Hindlimb muscle (tissue), 1 donor: Measurements from ENCODE around the gene GPR180. TPM values are rescaled to one million over a fixed set of nuclear protein-coding genes. Genes with fewer than 3 reads are reported as not detected.

Experiments
- DNase-seq: peaks from one replicate; pipeline ENCODE4 v3.0.0-alpha.2; 2013
- polyA plus RNA-seq: library from polyadenylated mRNA; unstranded; fragments of 120-200 nt; gene quantifications from one replicate; pipeline ENCODE4 v1.2.1, GENCODE V29; 2013; ENCODE audit not compliant: insufficient read length

GPR180 gene
- 5.7 TPM for polyA plus RNA-seq

DNA sequence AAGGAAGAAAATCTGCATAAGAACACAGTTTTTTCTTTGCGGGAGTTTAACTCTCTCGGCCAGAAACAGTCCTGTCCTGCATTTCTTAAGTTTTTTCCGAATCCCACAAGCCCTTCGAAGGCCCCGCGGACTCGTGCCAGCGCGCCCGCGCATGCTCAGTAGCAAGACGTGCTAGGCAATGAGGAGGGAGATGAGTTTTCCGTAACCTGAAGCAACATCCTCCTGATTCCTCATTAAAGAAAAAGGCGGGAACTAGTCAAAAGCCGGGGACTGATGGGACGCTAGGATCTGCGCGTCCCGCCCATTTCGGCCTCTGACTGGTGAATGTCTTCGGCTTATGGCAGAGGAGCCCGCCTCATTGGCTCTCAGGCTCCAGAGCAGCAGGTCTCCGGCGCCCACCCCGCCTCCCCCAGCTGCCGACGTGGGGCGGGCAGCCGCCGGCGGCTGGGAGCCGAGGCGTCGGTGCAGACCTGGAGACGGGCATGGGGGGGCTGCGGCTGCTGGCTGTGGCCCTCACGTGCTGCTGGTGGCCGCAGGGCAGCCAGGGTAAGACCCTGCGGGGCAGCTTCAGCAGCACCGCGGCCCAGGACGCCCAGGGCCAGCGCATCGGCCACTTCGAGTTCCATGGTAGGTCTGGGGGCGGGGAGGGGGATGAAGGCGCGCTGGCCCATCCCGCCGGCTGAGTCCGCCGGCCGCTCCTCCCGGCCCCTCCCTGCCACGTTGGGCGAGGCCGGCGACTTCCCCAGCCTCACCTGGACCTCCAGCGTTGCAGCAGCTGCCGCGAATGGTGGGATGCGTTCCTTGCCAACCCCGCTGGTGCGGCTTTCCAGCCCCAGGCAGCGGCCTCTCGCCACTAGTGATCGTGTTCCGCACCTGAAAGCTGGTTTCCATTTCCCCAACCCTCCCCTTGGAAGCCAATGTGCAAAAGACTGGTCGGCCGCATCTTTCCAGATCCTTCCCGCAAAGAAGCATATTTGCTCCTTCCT is at the start of gene GPR180:
GPR180 (plus strand) TSS at position 412 of the 986 bp plus-strand sequence; CDS start at position 483, 71 bp downstream.
- peak; percentile 99 for DNase-seq

DNA sequence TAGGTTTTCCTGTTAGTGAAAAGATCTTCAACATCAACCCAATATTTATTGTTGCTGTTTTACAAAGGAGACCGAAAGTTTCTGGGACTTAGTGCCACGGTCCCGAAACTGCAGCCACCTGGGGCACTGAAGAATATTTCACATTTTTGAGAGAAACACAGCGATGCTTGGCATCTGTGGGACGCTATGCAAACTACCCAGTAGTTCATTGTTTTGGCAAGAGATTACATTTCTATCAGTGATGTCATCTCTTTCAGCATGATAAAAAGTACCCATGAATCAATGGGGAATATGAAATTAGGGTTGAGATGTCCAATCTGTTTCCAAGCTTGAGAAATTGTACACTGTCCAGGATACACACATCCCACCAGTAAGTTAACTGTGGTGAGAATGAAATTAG is 49.6 kb upstream of the GPR180 start:
- no peak for DNase-seq

DNA sequence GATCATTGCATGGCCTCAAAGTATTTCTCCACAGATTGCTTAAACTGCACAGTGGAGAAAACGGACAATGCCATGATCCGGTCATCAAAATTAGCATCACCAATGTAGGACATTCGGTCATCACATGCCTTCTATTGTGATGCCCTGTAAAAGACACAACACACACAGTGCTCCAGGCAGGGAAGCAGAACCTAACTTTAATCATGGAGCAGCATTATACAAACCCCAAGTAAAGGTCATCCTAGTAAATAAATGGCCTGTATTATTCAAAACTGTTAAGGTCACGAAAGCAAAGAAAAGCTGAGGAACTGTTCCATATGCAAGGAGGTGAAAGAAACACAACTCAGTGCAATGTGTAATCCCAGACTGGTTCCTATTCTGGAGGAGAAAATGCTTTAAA is 47.9 kb upstream of the GPR180 start:
- no peak for DNase-seq

DNA sequence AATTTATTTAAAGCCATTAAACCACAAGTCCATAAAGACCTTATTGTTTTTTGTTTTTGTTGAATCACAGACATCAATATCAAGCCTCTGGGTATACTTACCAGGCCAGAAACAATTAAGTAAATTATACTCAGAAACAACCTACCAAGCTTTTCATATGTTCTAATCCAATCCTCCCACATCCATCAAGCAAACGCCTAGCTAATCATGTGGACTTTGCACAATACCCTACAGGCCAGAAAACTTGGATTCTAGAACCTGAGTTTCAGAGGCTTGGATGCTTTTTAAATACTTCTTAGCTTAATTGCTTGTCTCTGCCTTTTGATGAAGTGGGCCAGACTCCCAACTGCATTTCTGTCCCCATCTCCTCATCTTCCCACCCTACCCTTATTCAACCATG is 45.6 kb upstream of the GPR180 start:
- DNase-seq: no peak

DNA sequence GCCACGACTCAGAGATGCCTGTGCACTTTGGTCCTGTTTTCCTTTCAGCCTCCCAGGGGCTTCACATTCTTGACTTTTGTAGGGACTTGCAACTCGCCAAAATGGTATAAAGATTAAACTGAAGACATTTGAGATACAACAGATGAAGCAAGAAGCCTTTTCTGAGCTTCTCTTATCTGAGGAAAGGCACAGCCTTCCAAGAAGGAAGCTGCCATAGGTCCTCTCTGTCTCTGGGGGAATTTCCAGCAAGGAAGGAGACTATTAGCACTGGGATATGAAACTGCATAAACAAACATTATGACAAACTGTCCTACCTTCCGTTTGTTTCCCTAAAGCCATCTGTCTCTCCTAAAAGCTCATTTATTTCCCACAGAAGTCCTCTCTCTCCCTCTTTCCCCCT is 45.0 kb upstream of the GPR180 start:
- DNase-seq: no peak

DNA sequence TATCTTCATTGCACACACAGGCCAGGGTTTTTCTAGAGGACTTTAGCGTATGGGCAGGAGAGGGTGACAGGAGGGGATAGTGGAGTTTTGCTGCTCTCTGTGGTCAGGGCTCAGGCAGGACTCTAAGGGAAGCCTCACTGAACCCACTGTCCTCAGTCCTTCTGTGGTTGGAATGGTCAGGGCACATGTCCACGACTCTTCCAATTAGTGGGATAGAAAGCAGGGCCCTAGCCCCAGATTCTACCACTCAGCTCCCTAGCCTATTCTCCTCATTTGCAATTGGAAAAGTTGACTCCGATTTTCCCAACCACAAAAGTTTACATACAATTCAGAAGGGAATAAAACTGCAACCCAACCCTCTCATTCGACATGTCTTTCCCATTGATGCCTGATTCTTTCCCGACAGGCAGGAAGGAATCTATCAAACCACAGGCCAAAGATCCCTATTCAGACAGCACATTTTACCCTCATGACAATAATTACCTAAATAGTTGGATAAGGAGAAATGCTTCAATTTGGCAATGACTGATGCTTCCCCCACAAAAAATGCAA is 43.9 kb upstream of the GPR180 start:
- no peak for DNase-seq

DNA sequence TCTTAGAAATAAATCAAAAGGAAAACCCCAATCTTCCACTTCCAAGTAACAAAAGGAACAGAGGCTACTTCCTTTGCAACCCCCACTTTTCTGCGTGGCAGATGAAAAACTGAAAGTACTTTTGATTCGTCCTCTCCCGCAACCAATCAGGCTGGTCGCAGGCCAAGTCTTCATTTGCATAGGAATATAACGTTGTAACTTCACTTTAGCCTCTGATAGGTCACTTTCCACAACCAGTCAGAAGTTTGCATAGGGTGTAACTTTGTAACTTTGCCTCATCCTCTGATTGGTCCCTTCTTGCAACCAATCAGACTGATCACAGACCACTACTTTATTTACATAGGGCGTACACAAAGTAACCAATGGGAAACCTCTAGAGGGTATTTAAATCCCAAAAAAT is 42.9 kb upstream of the GPR180 start:
- DNase-seq: no peak

DNA sequence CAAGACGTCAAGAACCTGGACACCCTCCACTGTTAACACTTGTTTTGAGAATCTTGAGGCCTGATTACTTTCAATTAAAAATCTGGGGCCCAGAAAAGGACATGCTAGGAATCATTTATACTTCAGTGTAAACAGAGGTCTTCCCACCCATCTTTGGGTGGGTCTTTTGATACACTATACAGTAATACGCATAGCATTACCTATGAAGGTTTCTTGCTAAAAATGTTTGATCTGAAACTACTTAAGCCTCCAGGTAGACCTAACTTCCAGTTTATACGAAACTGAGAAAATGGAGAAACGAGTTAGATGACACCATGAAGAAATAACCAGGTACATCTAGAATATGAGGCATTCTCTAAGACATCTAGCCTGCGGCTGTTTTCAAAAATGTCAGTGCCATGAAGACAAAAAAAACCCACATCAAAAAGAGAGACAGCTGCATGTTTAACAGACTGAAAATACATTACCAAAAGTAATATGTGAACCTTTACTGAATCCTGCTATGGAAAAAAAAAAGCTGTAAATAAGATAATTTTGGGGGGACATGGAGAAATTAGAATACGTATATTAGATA is 42.3 kb upstream of the GPR180 start:
- DNase-seq: no peak

DNA sequence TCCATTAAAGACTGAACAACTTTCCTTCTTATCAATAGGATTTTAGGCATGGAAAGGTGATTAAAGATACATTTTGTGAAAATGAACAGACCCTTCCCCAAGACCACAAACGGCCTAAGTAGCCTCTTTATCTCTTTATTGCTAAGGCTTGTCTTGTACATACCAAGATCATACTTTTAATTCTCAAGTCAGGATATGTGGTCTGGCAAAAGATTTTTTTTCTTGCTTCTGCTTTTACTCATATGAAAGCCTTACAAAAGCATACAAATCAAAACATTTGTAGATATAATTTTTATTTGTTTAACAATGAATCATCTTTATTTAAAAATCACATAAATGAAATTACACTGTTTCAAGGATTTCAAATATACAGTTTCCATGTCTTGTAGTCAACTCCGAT is 41.5 kb upstream of the GPR180 start:
- DNase-seq: no peak

DNA sequence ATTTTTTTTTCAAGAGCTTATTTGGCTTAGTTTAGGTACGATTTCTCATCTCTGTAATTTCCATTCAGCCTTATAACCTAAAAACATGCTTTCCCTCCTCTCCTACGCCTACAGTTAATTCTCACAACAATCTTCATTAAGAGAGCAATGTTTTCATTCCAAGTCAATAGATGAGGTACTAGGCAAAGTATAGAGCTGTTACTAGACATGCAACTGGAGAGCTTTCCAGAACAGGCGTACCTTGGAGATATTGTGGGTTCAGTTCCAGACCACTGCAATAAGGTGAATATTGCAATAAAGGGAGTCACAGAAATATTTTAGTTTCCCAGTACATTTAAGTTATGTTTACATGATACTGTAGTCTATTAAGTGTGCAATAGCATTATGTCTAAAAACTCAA is 40.5 kb upstream of the GPR180 start:
- DNase-seq: no peak

DNA sequence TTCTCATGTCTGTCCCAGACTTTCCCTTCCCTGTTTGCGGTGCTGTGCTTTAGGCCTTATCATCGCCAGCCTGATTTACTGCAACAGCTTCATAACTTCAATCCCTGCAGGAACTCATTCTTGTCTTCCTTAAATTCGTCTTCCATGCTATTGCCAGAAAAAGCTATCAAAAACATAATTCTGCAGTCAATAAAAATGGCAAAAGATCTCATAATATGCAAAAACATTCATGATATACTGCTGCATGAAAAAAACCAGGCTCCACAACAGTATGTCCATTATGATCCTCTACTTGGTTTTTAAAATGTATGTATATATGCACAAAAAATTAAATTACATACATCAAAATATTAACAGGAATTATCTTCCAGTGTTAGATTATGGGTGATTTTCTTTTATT is 34.1 kb upstream of the GPR180 start:
- DNase-seq: no peak

DNA sequence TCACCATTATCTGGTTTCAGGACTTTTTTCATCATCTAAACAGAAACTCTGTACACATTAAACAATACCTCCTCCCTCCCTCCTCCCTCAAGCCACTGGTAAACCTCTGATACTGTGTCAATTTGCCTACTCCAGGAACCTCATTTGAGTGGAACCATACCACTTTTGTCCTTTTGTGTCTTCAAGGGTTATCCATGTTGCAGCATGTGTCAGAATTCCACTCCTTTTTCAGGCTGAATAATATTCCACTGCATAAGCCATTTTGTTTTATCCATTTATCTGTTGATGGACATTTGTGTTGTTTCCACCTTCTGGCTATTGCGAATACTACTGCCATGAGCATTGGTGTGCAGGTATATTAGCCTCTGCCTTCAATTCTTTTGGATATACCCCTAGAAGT is 33.2 kb upstream of the GPR180 start:
- DNase-seq: no peak

DNA sequence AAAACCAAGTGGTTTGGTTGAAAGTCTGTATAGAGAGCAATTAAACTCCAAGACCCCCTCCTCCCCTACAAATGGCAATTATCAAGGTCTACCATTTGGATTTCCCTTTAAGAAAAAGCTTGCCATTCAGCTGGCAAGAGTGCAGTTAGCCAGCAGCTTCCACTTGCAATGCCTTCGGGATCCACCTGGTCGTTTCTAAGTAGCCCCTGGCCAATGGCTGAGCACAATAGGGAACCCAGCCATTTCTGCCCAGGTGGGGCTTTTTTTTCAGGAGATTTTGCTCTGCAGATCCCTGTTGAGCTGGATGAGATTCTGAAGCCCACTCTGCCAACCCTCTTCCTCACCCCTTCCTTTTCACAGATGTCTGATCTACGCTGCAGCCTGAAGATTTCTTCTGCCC is 32.0 kb upstream of the GPR180 start:
- DNase-seq: no peak

DNA sequence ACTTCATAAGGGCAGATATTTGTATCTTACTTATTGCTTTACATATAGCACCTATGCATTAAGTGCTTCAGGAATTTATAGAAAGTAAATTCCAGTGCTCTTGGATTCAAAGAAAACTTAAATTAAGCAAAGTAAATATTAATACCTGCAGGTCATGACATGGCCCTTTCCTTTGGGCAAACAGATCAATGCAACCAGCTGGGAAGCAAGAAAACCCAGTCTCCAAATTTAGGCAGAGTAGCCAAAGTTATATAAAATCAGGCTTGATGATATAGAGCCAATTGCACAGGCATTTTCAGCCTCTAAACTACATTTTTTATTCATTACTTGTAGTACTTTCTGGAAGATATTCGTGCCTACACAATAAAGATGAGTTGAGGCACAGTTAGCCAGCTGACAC is 22.6 kb upstream of the GPR180 start:
- DNase-seq: no peak

DNA sequence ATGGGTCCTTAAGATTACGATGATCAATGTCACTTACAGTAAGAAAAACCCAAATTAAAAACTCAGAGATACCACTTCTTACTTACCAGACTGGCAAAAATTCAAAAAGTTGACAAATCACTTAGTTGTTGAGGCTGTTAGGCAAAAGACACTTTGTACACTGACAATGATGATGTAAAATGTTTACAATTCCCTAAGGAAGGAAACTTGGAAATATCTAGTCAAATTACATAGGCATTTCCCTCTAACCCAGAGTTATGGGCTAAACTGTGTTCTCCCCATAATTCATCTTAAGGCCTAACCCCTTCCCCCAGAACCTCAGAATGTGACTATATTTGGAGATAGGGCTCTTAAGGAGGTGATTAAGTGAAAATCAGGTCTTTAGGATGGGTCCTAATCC is 17.7 kb upstream of the GPR180 start:
- DNase-seq: no peak

DNA sequence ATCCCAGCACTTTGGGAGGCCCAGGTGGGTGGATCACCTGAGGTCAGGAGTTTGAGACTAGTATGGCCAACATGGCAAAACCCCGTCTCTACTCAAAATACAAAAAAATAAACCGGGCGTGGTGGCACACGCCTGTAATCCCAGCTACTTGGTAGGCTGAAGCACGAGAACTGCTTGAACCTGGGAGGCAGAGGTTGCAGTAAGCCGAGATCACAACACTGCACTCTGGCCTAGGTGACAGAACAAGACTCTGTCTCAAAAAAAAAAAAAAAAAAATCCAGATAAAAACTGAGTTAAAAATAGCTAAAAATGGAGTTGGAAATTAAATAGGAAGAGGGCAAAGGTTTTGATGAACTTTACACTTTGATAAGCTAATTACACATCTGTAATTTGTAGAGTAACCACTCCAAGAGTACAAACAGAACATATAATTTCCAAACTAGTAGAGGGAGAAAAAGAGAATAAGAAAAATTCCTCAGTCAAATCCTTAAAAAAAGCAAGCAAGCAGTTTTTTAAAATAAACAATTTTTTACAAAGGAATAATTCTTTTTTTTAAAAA is 16.0 kb upstream of the GPR180 start:
- no peak for DNase-seq

DNA sequence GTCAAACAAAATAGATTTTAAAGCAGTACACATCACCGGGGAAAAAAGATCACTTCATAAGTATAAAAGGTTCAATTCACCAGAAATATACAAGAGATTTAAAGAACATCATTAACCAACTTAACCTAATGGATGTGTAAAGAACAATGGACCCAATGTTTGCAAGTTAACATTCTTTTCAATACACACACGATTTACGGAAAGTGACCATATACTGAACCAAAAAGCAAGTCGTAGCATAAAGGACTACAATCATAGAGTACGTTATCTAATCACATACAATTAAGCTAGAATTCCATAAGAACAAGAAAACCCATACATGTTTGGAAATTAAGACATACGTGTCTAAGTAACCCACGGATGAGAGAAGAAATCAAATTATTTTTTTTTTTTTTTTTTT is 15.3 kb upstream of the GPR180 start:
- no peak for DNase-seq

DNA sequence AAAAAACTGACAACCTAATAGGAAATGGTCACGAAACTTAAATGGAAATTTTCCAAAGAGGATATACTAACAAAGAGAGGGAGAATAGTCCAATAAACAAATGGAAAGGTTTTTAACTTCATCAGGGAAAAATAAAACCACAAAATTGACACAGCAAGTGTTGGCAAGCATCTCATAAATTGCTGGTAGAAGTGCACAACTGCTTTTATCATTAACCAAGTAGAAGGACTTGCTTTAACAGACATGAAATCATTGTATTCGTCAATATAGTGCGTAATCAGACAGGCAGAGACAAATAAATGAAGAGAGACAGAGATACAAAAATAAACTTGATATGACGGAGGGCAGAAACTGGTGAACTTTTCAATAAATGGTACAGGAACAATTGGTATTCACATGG is 13.1 kb upstream of the GPR180 start:
- peak; percentile 22 for DNase-seq

DNA sequence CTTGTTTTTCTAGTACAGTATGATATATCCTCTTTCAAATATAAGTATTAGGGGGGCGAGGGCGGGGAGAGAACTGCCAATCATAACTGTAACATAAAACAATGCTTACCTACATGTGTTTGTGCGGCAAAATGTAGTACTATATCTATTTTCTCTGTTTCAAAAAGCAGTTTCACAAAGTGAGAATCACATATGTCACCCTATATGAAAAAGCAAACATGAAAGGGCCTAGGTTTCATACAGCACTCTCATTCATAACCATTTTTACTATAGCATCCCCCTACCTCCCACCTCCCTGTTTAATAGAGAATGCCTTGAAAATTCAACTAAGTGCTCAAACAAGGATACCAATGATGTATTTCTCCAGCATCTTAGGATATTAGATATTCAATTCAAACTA is 10.9 kb upstream of the GPR180 start:
- no peak for DNase-seq

DNA sequence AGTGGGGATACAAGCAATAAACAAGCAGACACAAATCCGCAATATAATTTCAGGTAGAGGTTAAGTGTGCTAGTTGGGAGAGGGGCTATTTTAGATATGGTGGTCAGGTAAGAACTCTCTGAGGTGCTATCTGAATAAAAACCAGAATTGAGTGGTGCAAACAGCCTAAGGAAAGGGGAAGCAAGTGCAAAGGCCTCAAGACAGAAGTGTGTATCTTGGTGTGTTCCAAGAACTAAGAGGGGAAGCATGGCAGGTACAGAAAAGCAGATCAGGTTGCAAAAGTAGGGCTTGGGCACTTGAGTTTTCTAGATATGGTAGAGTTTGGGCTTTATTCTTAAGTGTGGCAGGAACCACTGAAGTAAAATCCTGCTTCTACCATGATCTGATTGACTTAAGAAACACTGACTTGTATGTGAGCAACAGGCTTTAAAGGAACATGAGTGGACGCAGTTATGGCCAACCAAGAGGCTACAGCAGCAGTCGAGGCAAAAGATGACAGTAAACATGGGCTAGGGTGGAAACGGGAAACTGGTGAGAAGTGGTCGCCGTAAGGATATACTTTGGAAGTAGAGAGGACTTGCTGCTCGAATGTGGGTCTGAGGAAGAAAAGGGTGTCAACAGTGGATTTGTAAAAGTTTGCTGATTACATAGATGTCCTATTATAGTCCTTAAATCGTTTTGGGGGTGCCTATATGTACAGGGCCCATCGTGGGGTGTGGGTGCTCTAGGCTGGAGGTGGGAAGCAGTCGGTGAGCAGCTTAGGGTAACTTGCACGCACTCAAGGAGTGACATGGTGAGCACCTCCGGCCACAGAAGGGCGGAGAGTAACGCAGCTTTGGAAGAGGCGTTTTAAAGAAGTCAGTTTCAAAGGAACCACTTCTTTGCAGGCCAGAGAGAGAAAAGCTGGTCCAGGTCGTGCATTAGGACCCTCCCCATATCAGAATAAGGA is 6.4 kb upstream of the GPR180 start:
- DNase-seq: peak; percentile 23

DNA sequence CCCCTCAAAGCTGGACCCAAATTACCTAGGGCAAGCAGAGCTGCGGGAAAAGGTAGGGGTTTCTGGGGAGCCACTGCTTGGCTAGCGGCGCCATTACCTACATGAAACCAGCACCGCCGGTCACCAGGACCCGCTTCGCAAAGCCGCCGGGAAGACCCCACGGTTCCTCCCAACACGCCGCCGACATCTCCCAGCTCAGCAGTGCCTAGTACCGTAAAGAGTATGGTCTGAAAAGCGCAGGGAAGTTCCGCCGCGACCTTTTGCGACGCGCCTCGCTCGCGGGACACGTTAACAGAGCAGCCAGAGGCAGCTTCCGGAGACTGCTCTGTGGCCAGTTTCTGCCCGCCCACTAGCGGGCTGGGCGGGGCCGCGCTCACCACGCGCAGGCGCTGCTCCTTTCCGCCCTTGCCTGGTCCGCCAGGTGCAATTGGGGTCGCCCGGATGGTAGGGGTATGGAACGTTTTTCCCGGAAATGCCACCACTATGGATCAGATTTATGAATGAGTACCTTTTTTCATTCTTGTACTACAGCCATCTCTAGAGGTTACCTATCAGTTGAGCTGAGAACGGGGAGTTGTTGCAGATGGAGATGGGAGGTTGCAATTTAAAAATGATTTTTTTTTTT is 5.6 kb upstream of the GPR180 start, which contains the start of gene TGDS:
TGDS (minus strand) TSS at position 203 of the 625 bp plus-strand sequence; CDS start at position 187, 16 bp downstream.
- peak; percentile 95 for DNase-seq

DNA sequence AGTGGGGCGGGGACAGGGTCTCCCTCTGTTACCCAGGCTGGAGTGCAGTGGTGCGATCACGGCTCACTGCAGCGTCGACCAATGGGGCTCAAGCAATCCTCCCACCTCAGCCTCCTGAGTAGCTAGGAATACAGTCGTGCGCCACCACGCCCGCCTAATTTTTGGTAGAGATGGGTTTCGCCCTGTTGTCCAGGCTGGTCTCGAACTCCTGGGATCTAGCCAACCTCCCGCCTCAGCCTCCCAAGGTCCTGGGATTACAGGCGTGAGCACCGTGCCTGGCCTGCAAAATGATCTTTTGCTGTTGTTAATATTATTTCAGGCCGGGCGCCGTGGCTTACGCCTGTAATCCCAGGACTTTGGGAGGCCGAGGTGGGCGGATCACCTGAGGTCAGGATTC is 5.1 kb upstream of the GPR180 start:
- DNase-seq: no peak
